ENCODE data around the gene CCHCR1.

GRCh38 chr6:31098449-31098938 is 59.1 kb downstream of the CCHCR1 start:
- TF ChIP-seq CTCF (IDR thresholded peaks at IDR 0.05) (no peak), POLR2A (IDR thresholded peaks at IDR 0.05) (no peak)

Measured in Peyer's patch (tissue), 4 donors.